ENCODE measurements around the gene WWC1. TPM values are rescaled to one million over a fixed set of nuclear protein-coding genes. Genes with fewer than 3 reads are reported as not detected.

The WWC1 gene
- total and polyA plus RNA-seq, 9 of the 15 experiments (the other 6 are each of a cell fraction or from before 2014, with no cell fraction given) = under 0.01 to 0.54 (median 0.42) TPM; not detected in 6

GRCh38 chr5:168320805-168321204, 29.4 kb downstream of the WWC1 start:
- Histone ChIP-seq H3K9me3 (replicated peaks; ENCODE audit: control insufficient read depth, insufficient read depth, low read depth, low read length) (no peaks in the 10 kb centered on the region), H3K4me3 (no peak overlapping the region), H3K36me3 (ENCODE audit: control insufficient read depth, insufficient read depth, low read length) (no peaks in the 10 kb centered on the region), H3K27me3 (ENCODE audit: control insufficient read depth in 2 of 2, insufficient read depth in 2 of 2, low read length in 2 of 2) (peaks cover 6 to 19% of the 10 kb centered on the region in 2 experiments; a peak in 4 of 5 replicates), H3K79me2 (ENCODE audit: control insufficient read depth, insufficient read depth, low read length) (no peaks in the 10 kb centered on the region), H4K20me1 (replicated peaks; ENCODE audit: control insufficient read depth, insufficient read depth, low read length) (peaks cover 13% of the 10 kb centered on the region; the same call in 1 of the 2 replicates), H3K4me1 (replicated peaks in 1 of 2; ENCODE audit: control insufficient read depth in 2 of 2, insufficient read depth in 2 of 2, low read length in 2 of 2) (peaks cover 0 to 3% of the 10 kb centered on the region in 2 experiments; a peak in 2 of 5 replicates), H3K9me1 (ENCODE audit: control insufficient read depth, insufficient read depth, low read length) (no peaks in the 10 kb centered on the region), H3K4me2 (ENCODE audit: insufficient read depth, low read length) (no peak overlapping the region), H3K9ac (ENCODE audit: insufficient read depth in 1 of 2, low read depth in 2 of 2, low read length in 2 of 2) (no peak overlapping the region), H2AFZ (ENCODE audit: low read depth, low read length) (no peak overlapping the region), H3K27ac (ENCODE audit: extremely low read depth, low read depth, low read length) (no peak overlapping the region)
- no peak for TF ChIP-seq ZNF140 (CRISPR knock-in tag; IDR thresholded peaks at IDR 0.05)
- TF ChIP-seq PURB (CRISPR knock-in tag; IDR thresholded peaks at IDR 0.05; ENCODE audit: low read depth) = no peak
- no peak for TF ChIP-seq LARP7 (IDR thresholded peaks at IDR 0.05)
- no peak for TF ChIP-seq PRMT5 (CRISPR knock-in tag; IDR thresholded peaks at IDR 0.05)
- no peak for TF ChIP-seq ZFPM2 (CRISPR knock-in tag; IDR thresholded peaks at IDR 0.05)
- TF ChIP-seq, protein P1, sequence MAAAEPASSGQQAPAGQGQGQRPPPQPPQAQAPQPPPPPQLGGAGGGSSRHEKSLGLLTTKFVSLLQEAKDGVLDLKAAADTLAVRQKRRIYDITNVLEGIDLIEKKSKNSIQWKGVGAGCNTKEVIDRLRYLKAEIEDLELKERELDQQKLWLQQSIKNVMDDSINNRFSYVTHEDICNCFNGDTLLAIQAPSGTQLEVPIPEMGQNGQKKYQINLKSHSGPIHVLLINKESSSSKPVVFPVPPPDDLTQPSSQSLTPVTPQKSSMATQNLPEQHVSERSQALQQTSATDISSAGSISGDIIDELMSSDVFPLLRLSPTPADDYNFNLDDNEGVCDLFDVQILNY (CRISPR knock-in tag; IDR thresholded peaks at IDR 0.05) = no peak
- TF ChIP-seq PTBP1 (IDR thresholded peaks at IDR 0.05; ENCODE audit: low read depth, low read length) = no peak
- no peak for TF ChIP-seq SIRT6 (IDR thresholded peaks at IDR 0.05; ENCODE audit: low read depth, low read length)
- TF ChIP-seq YBX1 (IDR thresholded peaks at IDR 0.05) = no peak
- no peak for TF ChIP-seq THRA (IDR thresholded peaks at IDR 0.05)
- no peak for TF ChIP-seq ZNF766 (CRISPR knock-in tag; conservative IDR thresholded peaks at IDR 0.05)
- TF ChIP-seq TAL1 (IDR thresholded peaks at IDR 0.05) = no peak
- TF ChIP-seq, protein P2, sequence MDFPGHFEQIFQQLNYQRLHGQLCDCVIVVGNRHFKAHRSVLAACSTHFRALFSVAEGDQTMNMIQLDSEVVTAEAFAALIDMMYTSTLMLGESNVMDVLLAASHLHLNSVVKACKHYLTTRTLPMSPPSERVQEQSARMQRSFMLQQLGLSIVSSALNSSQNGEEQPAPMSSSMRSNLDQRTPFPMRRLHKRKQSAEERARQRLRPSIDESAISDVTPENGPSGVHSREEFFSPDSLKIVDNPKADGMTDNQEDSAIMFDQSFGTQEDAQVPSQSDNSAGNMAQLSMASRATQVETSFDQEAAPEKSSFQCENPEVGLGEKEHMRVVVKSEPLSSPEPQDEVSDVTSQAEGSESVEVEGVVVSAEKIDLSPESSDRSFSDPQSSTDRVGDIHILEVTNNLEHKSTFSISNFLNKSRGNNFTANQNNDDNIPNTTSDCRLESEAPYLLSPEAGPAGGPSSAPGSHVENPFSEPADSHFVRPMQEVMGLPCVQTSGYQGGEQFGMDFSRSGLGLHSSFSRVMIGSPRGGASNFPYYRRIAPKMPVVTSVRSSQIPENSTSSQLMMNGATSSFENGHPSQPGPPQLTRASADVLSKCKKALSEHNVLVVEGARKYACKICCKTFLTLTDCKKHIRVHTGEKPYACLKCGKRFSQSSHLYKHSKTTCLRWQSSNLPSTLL (IDR thresholded peaks at IDR 0.05) = no peak
- no peak for TF ChIP-seq ZKSCAN8 (CRISPR knock-in tag; IDR thresholded peaks at IDR 0.05)
- TF ChIP-seq ELF4 (CRISPR knock-in tag; IDR thresholded peaks at IDR 0.05) = no peak
- no peak for TF ChIP-seq THAP12 (CRISPR knock-in tag; IDR thresholded peaks at IDR 0.05)
- WGBS (ENCODE audit: insufficient coverage, low coverage, missing lambda C conversion rate) = under 1% methylated on average over 8 of the region's 9 CpGs
- in situ Hi-C loops (cut with MboI) (no loop called here), intact Hi-C loops (cut with micrococcal nuclease) (no loop called here)
- DNase-seq (ENCODE audit: extremely low read depth in 1 of 4, low spot score in 3 of 4) (no peak), FAIRE-seq (no peak), ATAC-seq (no peak)
- ChIA-PET CTCF (ENCODE audit: low intra/inter-chr PET ratio) (no interaction called here), POLR2A (interaction anchor here (0.6 to 1.0 kb wide), 2 partner anchors 9 to 10 kb away, joined by 3 to 4 read pairs; no protein-coding TSS in a partner anchor)
- no TSS peak for BruUV-seq (replicated peaks)

All from K562 (cell line).